Small intestine (tissue), 7 donors: Measurements from ENCODE around the gene SFT2D2. TPM values are rescaled to one million over a fixed set of nuclear protein-coding genes. Genes with fewer than 3 reads are reported as not detected.
A peak's percentile ranks its signal among the peaks of the same experiment; 100 is the strongest.

Experiments used
- DNase-seq, 2 donors: peaks; one replicate each; pipeline versions ENCODE4 v3.0.0 to v3.0.0-alpha.2; 2013
- FAIRE-seq: peaks from 2 replicates; lab custom pipeline; 2012; peaks lifted over from hg19 to GRCh38; lab: Jason Lieb, UNC
- H3K27ac ChIP-seq, 3 donors: one replicate each; pipeline ENCODE4 v1.5.1; 2013; ENCODE audit warnings: low read length in 2 of 3, mild to moderate bottlenecking in 2 of 3, control low read depth in 1 of 3, inconsistent platforms in 1 of 3, low read depth in 1 of 3, moderate library complexity in 1 of 3
- H3K27me3 ChIP-seq, 3 donors: one replicate each; pipeline ENCODE4 v1.6.1; 2013; ENCODE audit warnings: low read length in 3 of 3, inconsistent platforms in 1 of 3; ENCODE audit not compliant: control insufficient read depth in 3 of 3, insufficient read depth in 3 of 3
- H3K36me3 ChIP-seq, 3 donors: one replicate each; pipeline ENCODE4 v1.6.1; 2013; ENCODE audit warnings: low read length in 3 of 3, inconsistent platforms in 1 of 3, low read depth in 1 of 3, mild to moderate bottlenecking in 1 of 3, moderate library complexity in 1 of 3; ENCODE audit not compliant: control insufficient read depth in 3 of 3, insufficient read depth in 2 of 3
- H3K4me1 ChIP-seq, 3 donors: one replicate each; pipeline ENCODE4 v1.6.1; 2013; ENCODE audit warnings: low read length in 2 of 3, inconsistent platforms in 1 of 3, low read depth in 1 of 3, mild to moderate bottlenecking in 1 of 3, moderate library complexity in 1 of 3; ENCODE audit not compliant: control insufficient read depth in 3 of 3, insufficient read depth in 2 of 3
- H3K4me3 ChIP-seq, 3 donors: one replicate each; pipeline ENCODE4 v1.5.1; 2013; ENCODE audit warnings: low read length in 3 of 3, control low read depth in 1 of 3, inconsistent platforms in 1 of 3, low read depth in 1 of 3, mild to moderate bottlenecking in 1 of 3, moderate library complexity in 1 of 3
- H3K9me3 ChIP-seq, 2 donors: one replicate each; pipeline ENCODE4 v1.6.1; 2013; ENCODE audit warnings: low read depth in 1 of 2, low read length in 1 of 2; ENCODE audit not compliant: control insufficient read depth in 2 of 2, insufficient read depth in 1 of 2
- WGBS, 3 donors: extraction: QIAGEN DNeasy Blood & Tissue Kit; methylation state at CpG; one replicate each; pipeline ENCODE4 v1.1.7; 2013; 5-methylcytosine and 5-hydroxymethylcytosine counted together
- polyA plus RNA-seq, 4 donors: library from polyadenylated mRNA; stranded (reverse) in 3 of 4; unstranded in 1 of 4; fragments of 200-250 nt in 3 of 4; fragments of 120-200 nt in 1 of 4; gene quantifications; one replicate each; pipeline versions ENCODE4 v1.2.1 to v1.2.3, GENCODE V29; 2013
- donor health status: healthy with polysubstance abuse.
- donor health status: control.
- donor health status: control.
- donor health status: Bipolar disorder and iron deficiency.
- donor health status: healthy.

SFT2D2 gene
- polyA plus RNA-seq, 4 donors: 2.4 to 17.9 (median 6.7) TPM

GRCh38 chr1:168227620-168228019, 1.8 kb downstream of the SFT2D2 start:
- Histone ChIP-seq H3K4me1 (peaks cover 0 to 15% (median 6%) of the 10 kb centered on the region in 3 donors), H3K36me3 (peaks cover 0 to 14% (median 10%) of the 10 kb centered on the region in 3 donors), H3K4me3 (no peak overlapping the region), H3K27me3 (no peaks in the 10 kb centered on the region), H3K9me3 (peaks cover 0 to 5% of the 10 kb centered on the region in 2 donors), H3K27ac (peak overlapping the region in 1 of 3 donors; percentile 4)
- DNase-seq: no peak
- WGBS, 3 donors: 42 to 49% (median 42%) methylated on average over 7 of the region's 7 CpGs
- FAIRE-seq: no peak

GRCh38 chr1:168229893-168230292, 4.1 kb downstream of the SFT2D2 start:
- Histone ChIP-seq H3K27me3 (no peaks in the 10 kb centered on the region), H3K4me3 (no peak overlapping the region), H3K36me3 (peaks cover 0 to 22% (median 12%) of the 10 kb centered on the region in 3 donors), H3K9me3 (no peaks in the 10 kb centered on the region), H3K4me1 (peaks cover 3 to 11% (median 6%) of the 10 kb centered on the region in 3 donors), H3K27ac (no peak overlapping the region)
- 97 to 98% (median 98%) methylated on average over 4 of the region's 4 CpGs for whole genome bisulfite sequencing, 3 donors
- FAIRE-seq: no peak
- no peak for DNase-seq

- no peaks in the 10 kb centered on the region for H3K27me3 ChIP-seq
- FAIRE-seq (no peak), DNase-seq (no peak)
- WGBS, 3 donors: 83 to 95% (median 92%) methylated on average over 3 of the region's 3 CpGs
- no peaks in the 10 kb centered on the region for H3K9me3 ChIP-seq
- no peak overlapping the region for H3K27ac ChIP-seq
- peaks cover 5 to 11% (median 10%) of the 10 kb centered on the region in 3 donors for H3K4me1 ChIP-seq
- H3K36me3 ChIP-seq: peaks cover 0 to 22% (median 12%) of the 10 kb centered on the region in 3 donors
- no peak overlapping the region for H3K4me3 ChIP-seq
These were observed 4.9 kb downstream of the SFT2D2 start for GRCh38 chr1:168230709-168231108.

GRCh38 chr1:168234846-168235547, 9.2 kb downstream of the SFT2D2 start:
- WGBS, 3 donors: 87 to 91% (median 87%) methylated on average over 8 of the region's 8 CpGs
- H3K4me1 ChIP-seq: peaks cover 4 to 13% (median 5%) of the 10 kb centered on the region in 3 donors
- H3K27ac ChIP-seq: peak overlapping the region in 1 of 3 donors; percentile 23
- H3K4me3 ChIP-seq: no peak overlapping the region
- no peaks in the 10 kb centered on the region for H3K27me3 ChIP-seq
- DNase-seq (peak; percentile 41 to 64), FAIRE-seq (no peak)
- peaks cover 2 to 34% (median 20%) of the 10 kb centered on the region in 3 donors for H3K36me3 ChIP-seq
- no peaks in the 10 kb centered on the region for H3K9me3 ChIP-seq

- no peaks in the 10 kb centered on the region for H3K9me3 ChIP-seq
- FAIRE-seq: no peak
- H3K4me3 ChIP-seq: no peak overlapping the region
- peaks cover 4 to 8% (median 5%) of the 10 kb centered on the region in 3 donors for H3K4me1 ChIP-seq
- peak in 1 of 2 donors; percentile 12 for DNase-seq
- H3K27ac ChIP-seq: peak overlapping the region in 1 of 3 donors; percentile 23
- H3K27me3 ChIP-seq: no peaks in the 10 kb centered on the region
- H3K36me3 ChIP-seq: peaks cover 2 to 35% (median 20%) of the 10 kb centered on the region in 3 donors
These were observed 9.7 kb downstream of the SFT2D2 start for GRCh38 chr1:168235548-168235885.

- Histone ChIP-seq H3K4me1 (peaks cover 4 to 8% (median 5%) of the 10 kb centered on the region in 3 donors), H3K27me3 (no peaks in the 10 kb centered on the region), H3K4me3 (no peak overlapping the region), H3K9me3 (no peaks in the 10 kb centered on the region), H3K27ac (no peak overlapping the region), H3K36me3 (peaks cover 2 to 37% (median 20%) of the 10 kb centered on the region in 3 donors)
- DNase-seq (peak; percentile 44 to 56), FAIRE-seq (no peak)
- 61 to 80% (median 72%) methylated on average over 3 of the region's 3 CpGs for WGBS, 3 donors
These were observed 10.1 kb downstream of the SFT2D2 start for GRCh38 chr1:168235937-168236336.

GRCh38 chr1:168236836-168237611, 11.2 kb downstream of the SFT2D2 start:
- no peak for FAIRE-seq
- 81 to 90% (median 90%) methylated on average over 7 of the region's 7 CpGs for WGBS, 3 donors
- no peaks in the 10 kb centered on the region for H3K9me3 ChIP-seq
- DNase-seq: no peak
- H3K36me3 ChIP-seq: peaks cover 2 to 37% (median 13%) of the 10 kb centered on the region in 3 donors
- no peak overlapping the region for H3K4me3 ChIP-seq
- no peaks in the 10 kb centered on the region for H3K27me3 ChIP-seq
- no peak overlapping the region for H3K27ac ChIP-seq
- peaks cover 4 to 8% (median 5%) of the 10 kb centered on the region in 3 donors for H3K4me1 ChIP-seq

- 32 to 76% (median 56%) methylated on average over 2 of the region's 2 CpGs for WGBS, 3 donors
- no peak overlapping the region for H3K4me3 ChIP-seq
- H3K27ac ChIP-seq: peak overlapping the region in 1 of 3 donors; percentile 11
- no peaks in the 10 kb centered on the region for H3K9me3 ChIP-seq
- H3K27me3 ChIP-seq: no peaks in the 10 kb centered on the region
- no peak for FAIRE-seq
- H3K4me1 ChIP-seq: no peaks in the 10 kb centered on the region
- DNase-seq: no peak
- peaks cover 4 to 40% (median 9%) of the 10 kb centered on the region in 3 donors for H3K36me3 ChIP-seq
These were observed 17.4 kb downstream of the SFT2D2 start for GRCh38 chr1:168243198-168243597.
